Nephron (organoid): ENCODE data around the gene AFG3L2.

Experiments used
- H3K27ac Mint-ChIP-seq, 3 experiments: 2 replicates each; pipeline ENCODE4 v1.8.0; 2020; ENCODE audit warnings: mixed read lengths in 3 of 3, mild to moderate bottlenecking in 2 of 3, moderate library complexity in 1 of 3
- H3K27me3 Mint-ChIP-seq: 2 replicates; pipeline ENCODE4 v1.8.0; 2021; ENCODE audit warnings: low read depth, mild to moderate bottlenecking, moderate library complexity, mixed read lengths
- H3K36me3 Mint-ChIP-seq: 2 replicates; pipeline ENCODE4 v1.8.0; 2020; ENCODE audit warnings: low read depth, mixed read lengths
- H3K4me1 Mint-ChIP-seq: 2 replicates; pipeline ENCODE4 v1.8.0; 2020; ENCODE audit warnings: mixed read lengths
- H3K4me3 Mint-ChIP-seq, 3 experiments: 2 replicates each; pipeline ENCODE4 v1.8.0; 2020; ENCODE audit warnings: mild to moderate bottlenecking in 3 of 3, mixed read lengths in 3 of 3, moderate library complexity in 2 of 3
- H3K9me3 Mint-ChIP-seq: 2 replicates; pipeline ENCODE4 v1.8.0; 2020; ENCODE audit warnings: mixed read lengths
- TF ChIP-seq, protein P1 (sequence below), 3 experiments: fragments of 200-600 bp; sonication (generic); IDR thresholded peaks; one replicate each; pipeline ENCODE4 v1.5.0; 2021; ENCODE audit warnings: antibody characterized with exemption in 3 of 3; ENCODE audit not compliant: unreplicated experiment in 3 of 3

The AFG3L2 gene

GRCh38 chr18:12296457-12296856 is 80.6 kb downstream of the AFG3L2 start:
- Mint-ChIP-seq H3K4me3 (no peak overlapping the region), H3K9me3 (peaks cover 2% of the 10 kb centered on the region), H3K4me1 (peaks cover 8% of the 10 kb centered on the region), H3K27me3 (peaks cover 14% of the 10 kb centered on the region), H3K27ac (no peak overlapping the region), H3K36me3 (no peaks in the 10 kb centered on the region)
- TF ChIP-seq, protein P1, sequence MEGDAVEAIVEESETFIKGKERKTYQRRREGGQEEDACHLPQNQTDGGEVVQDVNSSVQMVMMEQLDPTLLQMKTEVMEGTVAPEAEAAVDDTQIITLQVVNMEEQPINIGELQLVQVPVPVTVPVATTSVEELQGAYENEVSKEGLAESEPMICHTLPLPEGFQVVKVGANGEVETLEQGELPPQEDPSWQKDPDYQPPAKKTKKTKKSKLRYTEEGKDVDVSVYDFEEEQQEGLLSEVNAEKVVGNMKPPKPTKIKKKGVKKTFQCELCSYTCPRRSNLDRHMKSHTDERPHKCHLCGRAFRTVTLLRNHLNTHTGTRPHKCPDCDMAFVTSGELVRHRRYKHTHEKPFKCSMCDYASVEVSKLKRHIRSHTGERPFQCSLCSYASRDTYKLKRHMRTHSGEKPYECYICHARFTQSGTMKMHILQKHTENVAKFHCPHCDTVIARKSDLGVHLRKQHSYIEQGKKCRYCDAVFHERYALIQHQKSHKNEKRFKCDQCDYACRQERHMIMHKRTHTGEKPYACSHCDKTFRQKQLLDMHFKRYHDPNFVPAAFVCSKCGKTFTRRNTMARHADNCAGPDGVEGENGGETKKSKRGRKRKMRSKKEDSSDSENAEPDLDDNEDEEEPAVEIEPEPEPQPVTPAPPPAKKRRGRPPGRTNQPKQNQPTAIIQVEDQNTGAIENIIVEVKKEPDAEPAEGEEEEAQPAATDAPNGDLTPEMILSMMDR (IDR thresholded peaks at IDR 0.05; ENCODE audit: unreplicated experiment in 3 of 3): no peak

DNA sequence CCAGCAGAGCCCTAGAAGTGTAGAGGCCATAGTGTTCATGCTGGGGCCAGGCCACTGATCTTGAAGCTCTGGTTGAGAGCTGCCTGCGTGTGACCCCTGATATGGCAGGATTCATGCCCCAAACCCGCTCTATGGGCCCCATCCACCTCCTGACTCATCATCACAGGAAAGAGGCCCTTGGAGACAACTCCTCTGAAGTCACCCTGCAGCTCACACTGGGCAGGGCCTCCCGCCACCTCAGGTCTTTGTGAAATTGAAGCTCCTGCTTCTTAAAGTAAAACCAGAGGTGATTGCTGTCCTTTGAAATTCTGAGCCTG is 81.0 kb downstream of the AFG3L2 start:
- Mint-ChIP-seq H3K4me3 (no peak overlapping the region), H3K4me1 (peaks cover 11% of the 10 kb centered on the region), H3K27ac (no peak overlapping the region), H3K36me3 (no peaks in the 10 kb centered on the region), H3K27me3 (peaks cover 16% of the 10 kb centered on the region), H3K9me3 (peaks cover 2% of the 10 kb centered on the region)
- TF ChIP-seq, protein P1 (IDR thresholded peaks at IDR 0.05; ENCODE audit: unreplicated experiment in 3 of 3): no peak

- TF ChIP-seq, protein P1 (IDR thresholded peaks at IDR 0.05; ENCODE audit: unreplicated experiment in 3 of 3): no peak
- H3K4me1 Mint-ChIP-seq: peaks cover 11% of the 10 kb centered on the region
- H3K27me3 Mint-ChIP-seq: peaks cover 16% of the 10 kb centered on the region
- H3K36me3 Mint-ChIP-seq: no peaks in the 10 kb centered on the region
- no peak overlapping the region for H3K4me3 Mint-ChIP-seq
- H3K9me3 Mint-ChIP-seq: peaks cover 2% of the 10 kb centered on the region
- H3K27ac Mint-ChIP-seq: no peak overlapping the region
Observed at GRCh38 chr18:12295389-12296086, 81.5 kb downstream of the AFG3L2 start.

DNA sequence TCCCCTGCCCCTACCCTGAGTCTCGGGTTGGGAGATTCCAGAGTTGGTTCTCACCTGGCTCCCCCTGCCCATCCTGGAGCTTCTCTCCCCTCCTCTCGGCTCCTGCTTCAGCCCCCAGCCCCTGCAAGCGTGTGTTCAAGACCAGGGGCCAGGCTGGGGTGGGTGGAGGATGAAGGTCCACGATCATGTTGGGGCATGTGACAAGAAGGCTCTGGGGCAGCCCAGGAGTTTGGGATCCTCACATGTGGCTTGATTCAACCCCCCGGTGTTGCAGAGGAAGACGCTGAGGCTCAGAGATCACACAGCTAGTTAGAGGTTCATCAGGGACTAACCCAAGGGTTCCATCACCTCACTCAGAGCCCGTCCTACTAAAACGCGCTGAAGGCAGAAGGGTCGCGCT is 83.2 kb downstream of the AFG3L2 start:
- peaks cover 21% of the 10 kb centered on the region for H3K4me1 Mint-ChIP-seq

GRCh38 chr18:12291690-12292089 is 85.3 kb downstream of the AFG3L2 start:
- Mint-ChIP-seq H3K27me3 (peaks cover 33% of the 10 kb centered on the region), H3K4me1 (peaks cover 32% of the 10 kb centered on the region), H3K27ac (no peak overlapping the region), H3K4me3 (peak overlapping the region in 1 of 3 experiments; percentile 32), H3K9me3 (peaks cover 2% of the 10 kb centered on the region), H3K36me3 (no peaks in the 10 kb centered on the region)
- TF ChIP-seq, protein P1 (IDR thresholded peaks at IDR 0.05; ENCODE audit: unreplicated experiment in 3 of 3): no peak

More for the DNA sequence above, 83.2 kb downstream of the AFG3L2 start:
- Mint-ChIP-seq H3K27me3 (peaks cover 23% of the 10 kb centered on the region), H3K27ac (no peak overlapping the region), H3K4me3 (no peak overlapping the region), H3K9me3 (peaks cover 2% of the 10 kb centered on the region), H3K36me3 (no peaks in the 10 kb centered on the region)
- TF ChIP-seq, protein P1 (IDR thresholded peaks at IDR 0.05; ENCODE audit: unreplicated experiment in 3 of 3): no peak

GRCh38 chr18:12291161-12291560 is 85.9 kb downstream of the AFG3L2 start:
- Mint-ChIP-seq H3K9me3 (peaks cover 2% of the 10 kb centered on the region), H3K27me3 (peaks cover 35% of the 10 kb centered on the region), H3K36me3 (no peaks in the 10 kb centered on the region), H3K4me1 (peaks cover 32% of the 10 kb centered on the region), H3K27ac (no peak overlapping the region), H3K4me3 (peak overlapping the region in 2 of 3 experiments; percentile 22 to 32)
- TF ChIP-seq, protein P1 (IDR thresholded peaks at IDR 0.05; ENCODE audit: unreplicated experiment in 3 of 3): no peak
